ENCODE data around the gene APOBEC2.
A peak's percentile ranks its signal among the peaks of the same experiment; 100 is the strongest.
"Not testable (repeated sequence)": the region's sequence is repeated elsewhere in the genome, so short reads cannot be mapped to it uniquely, and the experiment has no call there.

APOBEC2 gene

DNA sequence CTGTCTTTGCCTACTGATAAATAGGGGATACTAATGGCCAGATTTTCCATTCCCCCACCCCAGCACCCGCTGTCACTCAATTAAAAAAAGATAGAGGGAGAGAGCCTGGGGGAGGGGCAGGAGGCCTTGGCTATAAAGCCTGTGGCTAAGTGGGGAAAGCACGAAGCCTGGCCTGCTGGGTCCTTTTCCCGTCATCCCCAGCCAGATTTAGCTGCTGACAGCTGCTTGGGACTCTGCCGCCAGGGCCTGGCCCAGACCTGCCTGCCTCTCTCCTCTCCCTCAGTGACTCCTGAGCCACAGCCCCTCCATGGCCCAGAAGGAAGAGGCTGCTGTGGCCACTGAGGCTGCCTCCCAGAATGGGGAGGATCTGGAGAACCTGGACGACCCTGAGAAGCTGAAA is at the start of gene APOBEC2:
Gene APOBEC2, plus strand, starts transcription at position 162 of the 400 bp plus-strand sequence. Its CDS starts 146 bp downstream, at position 308.
- DNase-seq: no peak

DNA sequence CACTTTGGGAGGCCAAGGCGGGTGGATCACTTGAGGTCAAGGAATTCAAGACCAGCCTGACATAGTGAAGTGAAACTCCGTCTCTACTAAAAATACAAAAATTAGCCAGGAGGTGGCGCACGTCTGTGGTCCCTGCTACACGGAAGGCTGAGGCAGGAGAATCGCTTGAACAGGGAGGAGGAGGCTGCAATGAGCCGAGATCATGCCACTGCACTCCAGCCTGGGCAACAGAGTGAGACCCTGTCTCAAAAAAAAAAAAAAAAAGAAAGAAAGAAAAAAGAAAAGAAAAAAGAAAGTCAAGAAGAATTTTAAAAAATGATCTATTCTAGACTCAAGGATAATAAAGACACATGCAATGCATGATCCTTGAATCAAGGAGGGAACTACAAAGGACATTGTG is 46.8 kb upstream of the APOBEC2 start:
- peak; percentile 82 to 85 (median 83) for DNase-seq

DNA sequence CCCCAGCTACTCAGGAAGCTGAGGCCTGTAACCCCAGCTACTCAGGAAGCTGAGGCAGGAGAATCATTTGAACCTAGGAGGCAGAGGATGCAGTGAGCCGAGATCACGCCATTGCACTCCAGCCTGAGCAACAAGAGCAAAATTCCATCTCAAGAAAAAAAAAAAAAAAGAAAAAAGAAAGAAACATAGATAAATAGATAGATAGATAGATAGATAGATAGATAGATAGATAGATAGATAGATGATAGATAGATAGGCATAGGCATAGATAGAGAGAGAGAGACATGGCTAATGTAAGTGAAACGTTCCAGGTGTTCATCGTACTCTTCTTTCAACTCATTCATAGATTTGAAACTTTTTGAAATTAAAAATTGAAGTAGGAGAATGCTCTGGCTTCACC is 46.0 kb upstream of the APOBEC2 start:
- DNase-seq: not testable (repeated sequence)

DNA sequence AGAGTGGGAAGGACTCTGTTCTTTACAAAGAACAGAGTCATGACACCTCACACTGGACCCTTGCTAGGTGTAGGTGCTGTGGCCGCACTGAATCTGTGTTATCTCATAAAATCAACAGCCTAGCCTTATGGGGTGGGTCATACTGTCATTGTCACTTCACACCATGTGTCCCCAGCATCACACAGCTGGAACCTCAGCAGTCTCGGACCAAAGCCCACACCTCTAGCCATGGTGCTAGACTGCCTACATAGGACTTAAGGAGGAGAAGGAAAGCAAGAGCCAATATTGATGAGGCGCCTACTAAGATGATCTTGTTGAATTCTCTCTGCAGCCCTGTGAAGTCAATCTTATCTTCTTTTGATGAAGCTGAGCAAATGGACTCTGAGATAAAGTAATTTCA is 45.0 kb upstream of the APOBEC2 start:
- DNase-seq: no peak

DNA sequence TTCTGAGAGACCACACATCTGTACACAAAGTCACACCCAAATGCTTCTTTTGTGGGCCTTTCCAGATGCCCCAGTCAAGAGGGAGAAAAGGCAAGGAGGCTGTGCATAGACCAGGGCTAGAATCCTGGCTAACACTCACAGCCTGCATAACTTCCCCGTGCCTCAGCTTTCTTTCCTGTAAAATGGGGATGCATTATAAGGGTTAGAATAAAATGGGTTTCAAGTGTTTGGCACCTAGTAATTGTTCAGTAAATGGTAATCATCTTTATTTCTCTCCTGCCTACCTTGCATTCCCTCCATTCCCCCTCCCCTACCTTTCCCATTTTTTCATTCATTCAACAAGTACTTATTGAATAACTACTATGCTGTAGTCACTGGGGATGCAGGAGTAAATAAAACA is 43.3 kb upstream of the APOBEC2 start:
- no peak for DNase-seq

DNA sequence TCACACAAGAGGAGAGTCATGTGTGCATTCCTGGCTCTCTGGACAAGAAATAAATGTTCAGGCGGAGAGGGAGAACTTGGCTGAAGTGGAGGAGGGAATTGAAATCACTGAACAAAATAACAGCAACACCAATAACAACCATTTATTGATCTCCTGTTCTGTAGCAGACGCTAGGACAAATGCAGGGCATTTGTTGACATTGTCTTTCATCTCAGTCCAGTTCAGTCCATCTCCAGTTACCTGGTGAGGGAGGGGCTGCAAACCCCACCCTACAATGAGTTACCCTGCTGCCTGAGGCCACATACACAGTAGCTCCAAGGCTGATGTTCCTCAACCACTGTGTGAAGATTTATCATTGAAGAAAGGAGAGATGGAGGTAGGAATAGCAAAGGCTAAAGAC is 41.3 kb upstream of the APOBEC2 start:
- no peak for DNase-seq

DNA sequence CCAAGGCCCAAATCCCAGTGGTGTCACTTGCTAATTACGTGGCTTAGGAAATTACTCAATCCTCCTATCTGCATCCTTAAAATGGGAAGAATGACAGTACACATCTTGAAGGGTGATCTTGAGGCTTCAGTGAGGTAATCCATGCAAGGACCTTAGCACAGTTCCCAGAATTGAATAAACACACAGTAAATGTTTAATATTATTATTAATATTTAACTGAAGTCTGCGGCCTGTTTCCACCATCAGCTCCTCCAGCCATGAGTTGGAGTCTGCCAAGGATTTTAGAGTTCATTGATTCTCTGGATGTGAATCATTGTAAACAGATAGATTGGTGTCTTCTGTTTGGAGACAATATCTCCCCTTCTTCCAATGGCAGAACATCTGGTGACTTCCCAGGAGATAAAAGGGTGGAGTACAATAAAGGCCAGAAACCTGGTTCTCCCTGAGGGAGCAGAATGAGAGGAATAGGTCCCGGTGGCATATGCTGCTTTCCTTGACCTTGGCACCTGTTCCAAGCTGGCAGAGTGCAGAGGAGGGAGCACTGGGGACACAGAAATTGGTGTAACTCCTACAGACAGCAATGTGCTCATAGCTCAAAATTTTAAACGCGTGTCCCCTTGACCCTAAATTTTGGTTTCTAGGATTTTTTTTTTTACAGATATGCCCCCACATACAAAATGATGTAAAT is 39.4 kb upstream of the APOBEC2 start:
- DNase-seq: peak; percentile 26 to 50 (median 49)

DNA sequence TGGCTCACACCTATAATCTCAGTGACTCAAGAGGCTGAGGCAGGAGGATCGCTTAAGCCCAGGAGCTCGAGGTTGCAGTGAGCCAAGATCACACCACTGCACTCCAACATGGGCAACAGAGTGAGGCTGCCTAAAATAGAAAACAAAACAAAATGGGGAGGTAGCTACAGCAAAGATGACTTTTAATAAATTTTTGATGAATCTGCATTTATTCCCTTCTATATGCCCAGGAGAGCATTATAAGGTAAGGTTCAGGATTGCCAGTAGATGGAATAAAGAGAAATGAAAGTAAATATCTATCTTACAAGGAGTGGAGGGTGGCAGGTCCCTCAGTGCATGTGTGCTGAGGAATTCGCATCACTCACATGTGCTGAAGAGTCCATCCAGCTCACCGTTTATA is 38.2 kb upstream of the APOBEC2 start:
- DNase-seq: no peak

DNA sequence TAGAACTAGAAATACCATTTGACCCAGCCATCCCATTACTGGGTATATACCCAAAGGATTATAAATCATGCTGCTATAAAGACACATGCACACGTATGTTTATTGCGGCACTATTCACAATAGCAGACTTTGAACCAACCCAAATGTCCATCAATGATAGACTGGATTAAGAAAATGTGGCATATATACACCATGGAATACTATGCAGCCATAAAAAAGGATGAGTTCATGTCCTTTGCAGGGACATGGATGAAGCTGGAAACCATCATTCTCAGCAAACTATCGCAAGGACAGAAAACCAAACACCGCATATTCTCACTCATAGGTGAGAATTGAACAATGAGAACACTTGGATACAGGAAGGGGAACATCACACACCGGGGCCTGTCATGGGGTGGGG is 37.1 kb upstream of the APOBEC2 start:
- DNase-seq: not testable (repeated sequence)

DNA sequence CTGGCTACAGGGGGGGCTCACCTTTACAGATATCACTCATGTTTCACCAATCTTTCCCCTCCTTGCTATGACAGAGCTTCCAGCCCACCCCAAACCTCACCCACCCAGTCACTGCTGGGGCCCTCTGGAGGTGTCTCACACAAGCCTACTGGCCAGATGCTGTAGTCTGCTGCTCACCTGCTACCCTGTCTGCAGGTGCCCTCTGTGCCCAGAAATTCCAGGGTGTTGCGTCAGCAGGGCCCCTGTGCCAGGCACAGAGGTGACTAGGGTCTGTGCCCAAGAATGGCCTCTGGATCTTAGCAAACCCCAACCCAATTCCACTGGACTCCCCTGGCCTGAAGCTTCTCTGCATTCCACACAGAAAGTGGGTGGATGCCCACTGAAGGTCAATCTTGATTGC is 35.3 kb upstream of the APOBEC2 start:
- DNase-seq: no peak

DNA sequence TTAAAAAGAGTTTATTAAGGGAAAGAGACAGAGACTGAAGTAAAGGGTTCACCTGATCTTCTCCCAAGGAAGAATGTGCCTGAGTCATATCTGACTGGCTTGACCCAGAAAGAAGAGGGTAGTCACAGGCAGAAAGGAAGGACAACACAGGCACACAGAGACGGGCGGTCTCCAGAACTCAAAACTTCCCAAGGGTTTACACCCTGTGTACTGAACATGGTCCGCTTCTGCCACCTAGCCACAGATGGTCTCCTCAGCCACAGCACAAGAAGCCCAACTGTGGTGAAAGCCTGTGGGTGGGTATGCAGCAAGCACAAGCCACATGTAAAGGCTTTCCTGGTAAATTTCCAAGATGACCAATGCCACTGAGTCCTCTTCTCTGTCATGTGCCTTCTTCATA is 31.2 kb upstream of the APOBEC2 start:
- peak in 1 of 3 donors; percentile 9 for DNase-seq

DNA sequence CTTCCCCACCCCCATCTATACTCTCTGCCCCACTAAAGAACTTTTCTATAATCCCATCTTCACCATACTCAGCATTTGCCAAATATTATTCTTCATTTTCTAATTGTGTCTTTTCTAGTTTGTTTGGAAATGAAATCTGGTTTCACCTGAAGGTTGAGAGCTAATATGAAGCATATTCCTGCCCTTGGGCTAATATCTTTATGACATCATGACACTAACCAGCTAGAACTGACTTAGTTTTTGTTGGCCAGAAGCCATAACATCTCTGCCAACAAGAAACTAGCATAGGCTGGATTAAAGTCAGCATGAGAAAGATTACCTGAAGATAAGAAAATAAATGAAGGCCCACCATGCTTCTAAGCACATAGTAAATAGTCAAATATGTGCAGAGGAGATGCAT is 30.7 kb upstream of the APOBEC2 start:
- no peak for DNase-seq

DNA sequence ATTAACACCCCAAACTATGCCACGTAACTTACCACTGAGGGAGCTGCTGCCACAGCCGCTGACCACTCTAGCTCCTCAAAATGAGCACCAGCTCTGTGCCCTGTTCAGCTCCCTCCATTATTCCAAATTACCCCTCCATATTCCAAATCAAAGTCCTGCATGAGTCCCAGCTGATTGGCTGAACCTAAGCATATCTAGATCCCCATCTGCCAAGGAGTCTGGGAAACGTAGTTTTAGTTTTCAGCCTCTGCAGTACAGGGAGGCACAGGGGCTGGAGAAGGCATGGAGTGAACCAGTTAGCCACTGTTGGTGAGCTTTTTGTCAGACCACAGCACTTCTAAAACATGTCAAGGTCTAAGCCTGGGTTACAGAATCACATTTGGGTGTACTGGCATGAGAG is 29.9 kb upstream of the APOBEC2 start:
- no peak for DNase-seq

DNA sequence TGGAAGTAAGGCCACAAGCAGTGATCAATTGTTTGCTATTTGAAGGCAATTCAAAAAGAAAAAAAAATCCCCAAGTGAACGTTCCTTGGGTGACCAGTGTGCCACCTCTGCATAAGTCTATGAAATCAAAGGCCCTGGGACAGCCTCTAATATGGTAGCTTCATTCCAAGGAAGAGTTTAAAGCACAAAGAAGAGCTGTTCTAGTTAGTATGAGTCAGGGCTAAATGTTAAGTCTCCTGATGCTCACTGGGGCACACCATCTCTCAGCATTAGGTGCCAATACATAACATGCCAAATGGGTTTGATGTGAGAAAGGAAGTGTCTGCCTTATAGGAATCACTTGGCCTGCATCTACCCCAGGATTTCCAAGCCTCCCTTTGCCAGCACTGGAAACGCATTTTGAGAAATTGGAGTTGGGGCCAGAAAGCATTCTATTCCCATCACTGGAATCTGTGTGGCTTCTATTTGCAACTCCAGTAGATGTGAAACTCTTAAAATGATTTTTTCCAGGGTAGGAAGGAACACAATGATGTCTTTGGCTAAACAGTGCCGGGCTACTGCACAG is 27.0 kb upstream of the APOBEC2 start:
- no peak for DNase-seq

DNA sequence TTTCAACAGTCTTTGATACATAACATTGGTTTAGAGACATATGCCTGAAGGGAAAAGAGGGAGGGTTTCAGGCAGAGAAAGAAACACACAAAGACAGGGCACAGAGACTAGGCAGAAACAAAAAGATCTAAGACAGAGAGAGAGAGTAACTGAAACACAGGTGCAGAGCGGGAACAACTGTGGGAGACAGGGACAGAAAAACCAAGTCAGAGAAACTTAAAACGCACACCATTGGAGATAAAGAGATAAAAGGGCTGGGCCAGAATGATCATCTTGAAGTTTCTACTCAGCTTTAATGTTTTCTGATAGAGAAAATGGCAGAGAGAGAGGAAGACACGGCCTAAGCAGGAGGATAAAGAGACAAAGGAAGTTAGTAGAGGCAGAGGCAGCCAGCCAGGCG is 25.8 kb upstream of the APOBEC2 start:
- no peak for DNase-seq

DNA sequence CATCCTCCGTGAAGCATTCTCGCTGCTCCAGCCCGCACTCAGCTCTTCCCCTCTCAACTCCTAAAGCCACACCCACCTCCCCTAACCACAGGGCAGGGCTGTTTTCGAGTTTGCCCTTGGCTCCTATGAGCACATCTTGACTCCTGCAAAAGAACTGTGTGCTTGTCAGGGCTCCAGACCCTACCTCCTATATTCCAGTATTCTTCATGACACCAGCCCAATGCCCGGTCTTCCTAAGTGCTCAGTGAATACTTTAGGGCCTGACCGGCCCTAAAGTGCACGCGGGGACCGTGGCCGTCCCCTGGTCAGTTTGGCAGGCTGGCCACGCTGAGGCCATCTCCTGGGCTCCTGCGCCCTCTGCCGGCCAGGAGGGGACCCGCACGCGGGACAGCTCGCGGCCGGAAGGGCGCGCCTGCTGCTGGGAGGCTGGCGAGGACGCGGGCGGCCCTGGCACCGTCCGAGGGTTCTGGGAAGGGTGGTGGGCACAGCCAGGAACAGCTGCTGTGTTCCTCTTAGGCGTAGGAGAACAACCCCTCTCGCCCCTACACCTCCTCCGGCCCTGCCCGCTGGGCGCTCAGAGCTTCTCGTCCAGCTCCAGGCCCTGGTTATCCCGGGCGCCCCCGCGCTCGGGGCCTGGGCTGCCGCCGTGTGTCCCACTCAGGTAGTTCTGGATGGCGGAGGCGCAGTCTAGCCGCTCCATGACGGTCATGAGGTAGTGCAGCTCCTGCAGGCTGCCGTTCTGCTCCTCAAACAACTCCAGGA is 25.0 kb upstream of the APOBEC2 start:
- peak; percentile 81 to 92 (median 90) for DNase-seq

DNA sequence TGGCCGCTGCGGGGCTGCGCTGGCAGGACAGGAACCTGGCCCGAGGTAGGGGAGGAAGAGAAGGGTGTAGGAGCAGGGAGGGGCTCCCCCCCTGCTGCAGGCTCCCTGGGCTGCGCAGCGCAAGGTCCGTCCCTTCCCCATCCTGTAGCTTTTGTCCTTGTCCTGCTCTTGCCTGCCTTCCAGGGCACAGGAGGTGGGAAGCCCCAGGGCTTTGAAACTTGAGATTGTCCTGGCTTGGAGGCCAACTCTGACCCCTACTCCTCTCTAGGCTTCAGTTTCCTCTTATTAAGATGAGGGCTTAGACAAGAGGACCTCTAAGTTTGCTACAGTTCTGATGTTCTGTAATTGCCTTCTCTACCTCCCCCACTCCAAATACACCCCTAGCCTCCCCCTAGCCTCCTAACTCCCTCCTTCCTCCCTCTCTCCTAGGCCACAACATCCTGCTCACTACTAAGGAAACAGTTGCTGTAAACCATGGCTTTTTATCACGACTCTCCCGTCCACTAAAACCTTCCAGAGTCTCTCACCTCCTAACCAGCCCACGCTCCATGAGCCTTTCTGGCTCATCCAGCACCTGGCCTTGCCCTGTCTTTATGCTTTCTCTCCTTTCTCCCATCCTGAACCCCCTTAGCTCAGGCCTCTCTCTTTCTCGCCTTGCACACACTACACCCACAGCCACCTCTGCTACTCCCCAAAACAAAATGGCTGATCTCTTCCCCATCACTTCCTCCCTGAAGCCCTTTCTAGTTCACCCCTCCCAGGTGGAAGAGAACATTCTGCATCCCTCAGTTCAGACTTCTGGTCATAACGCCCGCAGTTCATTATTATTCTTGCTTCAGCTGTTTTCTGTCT is 24.2 kb upstream of the APOBEC2 start:
- no peak for DNase-seq

DNA sequence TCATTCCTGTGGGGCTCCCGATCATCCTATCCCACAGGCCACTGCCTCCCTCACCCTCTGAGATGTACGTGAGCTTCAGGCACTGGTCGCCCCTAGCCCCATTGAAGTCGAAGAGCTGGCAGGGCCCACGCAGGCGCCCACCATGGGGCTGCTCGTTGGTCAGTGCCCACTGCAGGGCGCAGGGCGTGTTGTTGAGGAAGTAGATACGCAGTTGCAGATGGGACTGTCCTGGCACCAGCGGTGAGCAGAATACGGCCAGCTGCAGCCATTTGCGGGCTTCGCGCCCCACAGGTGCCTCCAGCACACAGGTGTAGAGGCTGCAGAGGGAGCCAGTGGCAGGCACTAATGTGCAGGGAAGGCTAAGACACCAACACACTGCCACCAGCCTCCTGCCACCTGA is 20.2 kb upstream of the APOBEC2 start:
- DNase-seq: no peak

DNA sequence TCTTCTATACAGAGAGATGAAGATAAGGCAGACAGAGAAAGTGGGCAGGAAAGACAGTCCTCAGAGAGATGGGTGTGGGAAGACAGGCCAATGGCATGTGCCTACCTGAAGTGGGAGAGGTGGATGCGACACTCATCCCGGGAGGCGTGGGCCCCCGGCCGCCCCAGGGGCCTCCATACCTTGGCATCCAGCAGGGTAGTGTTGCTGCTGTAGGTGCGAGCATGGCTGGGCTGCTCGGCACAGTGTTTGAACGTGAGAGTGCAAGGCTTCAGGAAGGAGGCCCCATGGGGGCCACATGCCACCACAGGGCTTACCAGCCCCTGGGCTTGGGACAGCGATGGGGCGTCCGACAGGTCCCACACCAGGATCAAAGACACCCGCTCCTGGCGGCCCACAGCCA is 19.2 kb upstream of the APOBEC2 start:
- DNase-seq: no peak

DNA sequence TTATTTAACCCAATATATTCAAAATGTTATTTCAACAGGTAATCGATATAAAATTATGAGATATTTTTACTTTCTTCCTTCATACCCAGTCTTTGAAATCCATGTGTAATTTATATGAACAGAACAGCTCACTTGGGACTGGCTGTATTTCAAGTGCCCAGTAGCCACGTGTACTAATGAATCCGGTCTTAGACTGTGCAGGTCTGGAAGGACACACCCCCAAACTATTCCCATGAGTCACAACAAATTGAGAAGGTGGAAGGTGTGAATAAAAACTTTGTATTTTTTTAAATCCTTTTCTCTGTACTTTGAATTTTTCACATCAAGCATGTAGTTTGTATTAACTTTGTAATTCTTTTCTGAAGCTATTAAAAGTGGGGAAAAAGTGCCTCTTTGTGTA is 16.8 kb upstream of the APOBEC2 start:
- DNase-seq: no peak

DNA sequence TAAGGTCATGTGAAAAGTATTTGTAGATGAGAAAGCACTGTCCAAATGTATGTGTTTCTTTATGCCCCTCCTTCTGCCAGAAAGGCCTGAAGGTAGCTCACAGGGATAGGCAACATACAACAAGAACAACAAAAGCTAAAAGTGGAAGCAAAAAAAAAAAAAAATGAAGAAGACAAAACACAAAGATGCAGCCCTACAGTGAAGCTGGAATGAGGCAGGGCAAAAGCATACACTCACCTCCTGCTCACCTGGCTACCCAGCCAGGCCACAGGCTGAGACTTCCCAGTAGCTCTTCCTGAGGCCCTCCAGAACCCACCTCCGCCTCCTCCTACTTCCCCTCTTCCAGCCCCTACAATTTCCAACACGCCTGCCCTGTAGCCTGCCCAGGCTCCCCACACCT is 16.4 kb upstream of the APOBEC2 start:
- DNase-seq: no peak

DNA sequence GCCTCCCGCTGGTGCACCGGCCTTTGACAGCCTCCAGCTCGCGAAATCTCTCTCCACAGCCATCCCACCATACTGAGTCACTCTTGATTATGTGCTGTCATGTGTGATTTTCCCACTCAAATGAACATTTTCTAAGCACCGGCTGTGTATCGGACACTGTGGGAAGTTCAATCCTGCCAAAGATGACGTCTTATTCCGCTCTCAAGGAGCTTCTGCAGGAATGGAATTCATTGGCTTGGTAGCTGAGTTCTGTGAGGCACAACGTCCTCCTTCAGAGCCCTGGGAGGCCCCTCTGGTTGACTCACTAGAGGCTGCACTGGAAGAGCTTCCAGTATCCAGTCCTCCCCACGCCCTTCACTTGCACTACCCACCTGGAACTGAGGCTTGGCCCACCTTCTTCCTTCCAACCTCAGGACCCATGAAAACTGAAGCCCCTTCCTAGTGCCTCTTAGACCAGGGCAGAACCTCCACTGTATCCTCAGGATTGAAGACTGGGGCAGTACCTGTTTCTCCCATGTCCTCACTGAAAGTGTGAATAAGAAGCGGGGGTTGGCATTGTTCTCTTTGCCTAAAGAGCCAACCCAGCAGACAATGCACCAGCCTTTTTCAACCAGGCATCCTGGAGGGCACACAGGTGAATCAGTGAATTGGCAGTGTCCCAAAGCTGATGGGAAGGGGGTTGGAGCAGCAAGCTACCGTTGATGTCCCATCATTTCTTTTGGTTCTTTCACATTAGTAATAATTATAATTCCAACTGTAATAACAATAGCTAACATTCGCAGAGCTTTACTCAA is 15.7 kb upstream of the APOBEC2 start:
- no peak for DNase-seq

Data from suppressor macrophage treated with lipopolysaccharide for 1 hour (primary cell).